Mesenchymal stem cell (in vitro differentiated cells and primary cell): ENCODE measurements around the gene DMBX1.

Experiments used
- DNase-seq: peaks from one replicate; pipeline ENCODE4 v3.0.0-alpha.2; 2013
- H2AFZ ChIP-seq: one replicate; pipeline ENCODE4 v1.6.1; 2013; ENCODE audit warnings: low read depth, mild to moderate bottlenecking, control low read depth, inconsistent platforms, low read length, moderate library complexity
- H2AK5ac ChIP-seq: 2 replicates; pipeline ENCODE4 v1.6.1; 2013; ENCODE audit warnings: low read length, moderate library complexity, mild to moderate bottlenecking, inconsistent platforms; ENCODE audit not compliant: severe bottlenecking
- H2BK120ac ChIP-seq: one replicate; pipeline ENCODE4 v1.6.1; 2013; ENCODE audit warnings: low read depth, mild to moderate bottlenecking, inconsistent platforms, low read length, moderate library complexity
- H2BK12ac ChIP-seq, 2 experiments: one replicate each; pipeline ENCODE4 v1.6.1; 2013; ENCODE audit warnings: inconsistent platforms in 2 of 2, low read length in 2 of 2, mild to moderate bottlenecking in 2 of 2, moderate library complexity in 2 of 2, control low read depth in 1 of 2
- H2BK15ac ChIP-seq: one replicate; pipeline ENCODE4 v1.6.1; 2013; ENCODE audit warnings: mild to moderate bottlenecking, low read depth, inconsistent platforms; ENCODE audit not compliant: poor library complexity, severe bottlenecking
- H2BK5ac ChIP-seq: 2 replicates; pipeline ENCODE4 v1.6.1; 2013; ENCODE audit warnings: low read depth, mild to moderate bottlenecking, low read length, control low read depth, inconsistent platforms; ENCODE audit not compliant: poor library complexity, severe bottlenecking
- H3K14ac ChIP-seq, 2 experiments: one replicate each; pipeline ENCODE4 v1.6.1; 2013; ENCODE audit warnings: inconsistent platforms in 2 of 2, low read length in 2 of 2, control low read depth in 1 of 2, mild to moderate bottlenecking in 1 of 2, moderate library complexity in 1 of 2
- H3K18ac ChIP-seq, 2 experiments: one replicate each; pipeline ENCODE4 v1.6.1; 2013; ENCODE audit warnings: inconsistent platforms in 2 of 2, low read length in 2 of 2, control low read depth in 1 of 2, low read depth in 1 of 2, mild to moderate bottlenecking in 1 of 2
- H3K23ac ChIP-seq, 2 experiments: one replicate each; pipeline ENCODE4 v1.6.1; 2013; ENCODE audit warnings: inconsistent platforms in 2 of 2, low read length in 2 of 2, mild to moderate bottlenecking in 2 of 2, moderate library complexity in 2 of 2, control low read depth in 1 of 2
- H3K27ac ChIP-seq: 2 replicates; pipeline ENCODE4 v1.5.1; 2013; ENCODE audit warnings: mild to moderate bottlenecking, moderate library complexity, low read length, control low read depth, inconsistent platforms; ENCODE audit not compliant: poor library complexity, severe bottlenecking
- H3K27me3 ChIP-seq, 2 experiments: 2 replicates each; pipeline versions ENCODE4 v1.6.1 to v1.7.0; 2013; ENCODE audit warnings: low read length in 2 of 2, mild to moderate bottlenecking in 2 of 2, moderate library complexity in 2 of 2, control low read depth in 1 of 2, inconsistent platforms in 1 of 2; ENCODE audit not compliant: control insufficient read depth in 1 of 2, insufficient read depth in 1 of 2
- H3K36me3 ChIP-seq, 2 experiments: 2 replicates each; pipeline versions ENCODE4 v1.6.1 to v1.7.0; 2013; ENCODE audit warnings: low read length in 2 of 2, control low read depth in 1 of 2, inconsistent platforms in 1 of 2, low read depth in 1 of 2, mild to moderate bottlenecking in 1 of 2; ENCODE audit not compliant: insufficient read depth in 2 of 2, control insufficient read depth in 1 of 2
- H3K4ac ChIP-seq, 2 experiments: one replicate each; pipeline ENCODE4 v1.6.1; 2013; ENCODE audit warnings: inconsistent platforms in 2 of 2, low read length in 2 of 2, mild to moderate bottlenecking in 2 of 2, moderate library complexity in 2 of 2, control low read depth in 1 of 2, low read depth in 1 of 2
- H3K4me1 ChIP-seq: 2 replicates; pipeline ENCODE4 v1.6.1; 2013; ENCODE audit warnings: low read depth, low read length, control low read depth; ENCODE audit not compliant: control insufficient read depth, insufficient read depth
- H3K4me2 ChIP-seq: 2 replicates; pipeline ENCODE4 v1.6.1; 2013; ENCODE audit warnings: low read length, mild to moderate bottlenecking, inconsistent platforms; ENCODE audit not compliant: poor library complexity, severe bottlenecking
- H3K4me3 ChIP-seq, 2 experiments: 2 replicates each; pipeline versions ENCODE4 v1.5.1 to v1.7.0; 2013; ENCODE audit warnings: low read length in 2 of 2, mild to moderate bottlenecking in 2 of 2, control low read depth in 1 of 2, low read depth in 1 of 2; ENCODE audit not compliant: insufficient read depth in 1 of 2
- H3K79me1 ChIP-seq: replicated peaks from 2 replicates; pipeline ENCODE4 v1.6.1; 2013; ENCODE audit warnings: mild to moderate bottlenecking, control low read depth, low read length, inconsistent platforms; ENCODE audit not compliant: poor library complexity, severe bottlenecking
- H3K9ac ChIP-seq: 2 replicates; pipeline ENCODE4 v1.7.0; 2013; ENCODE audit warnings: mild to moderate bottlenecking, low read length, moderate library complexity
- H3K9me3 ChIP-seq: 2 replicates; pipeline ENCODE4 v1.7.0; 2013; ENCODE audit warnings: mild to moderate bottlenecking, low read length; ENCODE audit not compliant: control insufficient read depth
- H4K8ac ChIP-seq: one replicate; pipeline ENCODE4 v1.6.1; 2013; ENCODE audit warnings: inconsistent platforms, mild to moderate bottlenecking, low read length, moderate library complexity
- H4K91ac ChIP-seq: one replicate; pipeline ENCODE4 v1.6.1; 2013; ENCODE audit warnings: mild to moderate bottlenecking, low read length, inconsistent platforms
- WGBS: methylation state at CpG from one replicate; pipeline ENCODE4 v1.1.7; 2013; ENCODE audit warnings: mixed read lengths; 5-methylcytosine and 5-hydroxymethylcytosine counted together

Gene DMBX1

GRCh38 chr1:46524843-46525242 lies 35.2 kb downstream of the DMBX1 start:
- H3K18ac ChIP-seq: no peak overlapping the region
- H4K91ac ChIP-seq: no peak overlapping the region
- no peak overlapping the region for H3K27ac ChIP-seq
- H3K79me1 ChIP-seq: no peaks in the 10 kb centered on the region
- H2AFZ ChIP-seq: no peak overlapping the region
- no peaks in the 10 kb centered on the region for H3K36me3 ChIP-seq
- no peak for DNase-seq
- no peak overlapping the region for H3K14ac ChIP-seq
- H3K4me1 ChIP-seq: peaks cover 17% of the 10 kb centered on the region
- H4K8ac ChIP-seq: no peak overlapping the region
- H2AK5ac ChIP-seq: no peak overlapping the region
- H3K4ac ChIP-seq: no peak overlapping the region
- 58% methylated on average over 5 of the region's 5 CpGs for WGBS
- no peak overlapping the region for H3K23ac ChIP-seq
- no peak overlapping the region for H3K4me3 ChIP-seq
- H3K4me2 ChIP-seq: no peak overlapping the region
- no peak overlapping the region for H2BK120ac ChIP-seq
- H2BK15ac ChIP-seq: no peak overlapping the region
- peaks cover 56 to 64% of the 10 kb centered on the region in 2 experiments for H3K27me3 ChIP-seq
- no peak overlapping the region for H2BK5ac ChIP-seq
- no peak overlapping the region for H2BK12ac ChIP-seq
- no peak overlapping the region for H3K9ac ChIP-seq
- H3K9me3 ChIP-seq: no peaks in the 10 kb centered on the region

GRCh38 chr1:46525253-46525983 lies 35.8 kb downstream of the DMBX1 start:
- Histone ChIP-seq H3K36me3 (no peaks in the 10 kb centered on the region), H4K91ac (no peak overlapping the region), H3K14ac (no peak overlapping the region), H3K23ac (no peak overlapping the region), H3K27ac (no peak overlapping the region), H4K8ac (no peak overlapping the region), H3K27me3 (peaks cover 62 to 69% of the 10 kb centered on the region in 2 experiments), H3K4ac (no peak overlapping the region), H2BK12ac (no peak overlapping the region), H3K9me3 (no peaks in the 10 kb centered on the region), H3K4me2 (no peak overlapping the region), H2AK5ac (no peak overlapping the region), H2BK15ac (no peak overlapping the region), H2BK5ac (no peak overlapping the region), H2BK120ac (no peak overlapping the region), H3K9ac (no peak overlapping the region), H3K4me1 (peaks cover 11% of the 10 kb centered on the region), H3K79me1 (no peaks in the 10 kb centered on the region), H3K18ac (no peak overlapping the region), H3K4me3 (no peak overlapping the region), H2AFZ (no peak overlapping the region)
- no peak for DNase-seq
- WGBS: 19% methylated on average over 8 of the region's 13 CpGs

- Histone ChIP-seq H4K91ac (no peak overlapping the region), H2BK12ac (no peak overlapping the region), H2BK5ac (no peak overlapping the region), H3K4ac (no peak overlapping the region), H2BK15ac (no peak overlapping the region), H3K4me2 (no peak overlapping the region), H3K27ac (no peak overlapping the region), H2AK5ac (no peak overlapping the region), H3K36me3 (no peaks in the 10 kb centered on the region), H3K4me3 (no peak overlapping the region), H3K79me1 (no peaks in the 10 kb centered on the region), H3K27me3 (peaks cover 69 to 77% of the 10 kb centered on the region in 2 experiments), H3K4me1 (peaks cover 7% of the 10 kb centered on the region), H2AFZ (no peak overlapping the region), H4K8ac (no peak overlapping the region), H2BK120ac (no peak overlapping the region), H3K23ac (no peak overlapping the region), H3K9me3 (no peaks in the 10 kb centered on the region), H3K18ac (no peak overlapping the region), H3K9ac (no peak overlapping the region), H3K14ac (no peak overlapping the region)
- WGBS: 20% methylated on average over 14 of the region's 17 CpGs
- no peak for DNase-seq
These were observed 36.5 kb downstream of the DMBX1 start for GRCh38 chr1:46526013-46526690.

- H3K4me3 ChIP-seq: no peak overlapping the region
- no peak overlapping the region for H2AK5ac ChIP-seq
- no peak overlapping the region for H2BK120ac ChIP-seq
- no peak overlapping the region for H4K8ac ChIP-seq
- no peak overlapping the region for H2AFZ ChIP-seq
- H3K4ac ChIP-seq: no peak overlapping the region
- H4K91ac ChIP-seq: no peak overlapping the region
- H3K18ac ChIP-seq: no peak overlapping the region
- H3K9me3 ChIP-seq: no peaks in the 10 kb centered on the region
- no peak overlapping the region for H3K23ac ChIP-seq
- no peak overlapping the region for H3K14ac ChIP-seq
- H2BK15ac ChIP-seq: no peak overlapping the region
- H2BK12ac ChIP-seq: no peak overlapping the region
- 5% methylated on average over 12 of the region's 14 CpGs for WGBS
- H3K27ac ChIP-seq: no peak overlapping the region
- H3K9ac ChIP-seq: no peak overlapping the region
- peaks cover 75 to 83% of the 10 kb centered on the region in 2 experiments for H3K27me3 ChIP-seq
- H3K4me1 ChIP-seq: peaks cover 7% of the 10 kb centered on the region
- H3K79me1 ChIP-seq: no peaks in the 10 kb centered on the region
- no peak for DNase-seq
- H3K4me2 ChIP-seq: no peak overlapping the region
- no peak overlapping the region for H2BK5ac ChIP-seq
- no peaks in the 10 kb centered on the region for H3K36me3 ChIP-seq
These were observed 37.2 kb downstream of the DMBX1 start for GRCh38 chr1:46526691-46527291.
